CD14-positive monocyte (primary cell): ENCODE data around the gene C9orf78. TPM values are rescaled to one million over a fixed set of nuclear protein-coding genes. Genes with fewer than 3 reads are reported as not detected.
A peak's percentile ranks its signal among the peaks of the same experiment; 100 is the strongest.

Source experiments
- DNase-seq, 3 donors: peaks; one replicate each; pipeline ENCODE4 v3.0.0-alpha.2; 2011 to 2022
- H2AFZ ChIP-seq: 2 replicates; pipeline ENCODE4 v1.6.0; 2012; ENCODE audit warnings: mild to moderate bottlenecking, low read depth, low read length, inconsistent platforms; ENCODE audit not compliant: insufficient read depth, poor library complexity, severe bottlenecking
- H3K27ac ChIP-seq, 2 donors: 1 replicate in 1 of 2; 2 replicates in 1 of 2; pipeline ENCODE4 v1.5.1; 2012 to 2013; ENCODE audit warnings: low read length in 2 of 2, control low read depth in 1 of 2, inconsistent platforms in 1 of 2, low read depth in 1 of 2, mild to moderate bottlenecking in 1 of 2
- H3K27me3 ChIP-seq, 2 donors: one replicate each; pipeline versions ENCODE4 v1.6.0 to v1.6.1; 2011 to 2013; ENCODE audit warnings: low read length in 2 of 2; ENCODE audit not compliant: control insufficient read depth in 2 of 2, insufficient read depth in 2 of 2
- H3K36me3 ChIP-seq, 2 donors: replicated peaks in 1 of 2; 1 replicate in 1 of 2; 2 replicates in 1 of 2; pipeline versions ENCODE4 v1.5.1 to v1.6.1; 2012 to 2013; ENCODE audit warnings: low read length in 2 of 2, control low read depth in 1 of 2, inconsistent platforms in 1 of 2, mild to moderate bottlenecking in 1 of 2; ENCODE audit not compliant: insufficient read depth in 2 of 2, control insufficient read depth in 1 of 2
- H3K4me1 ChIP-seq, 2 donors: 1 replicate in 1 of 2; 2 replicates in 1 of 2; pipeline versions ENCODE4 v1.5.1 to v1.6.1; 2012 to 2013; ENCODE audit warnings: low read length in 2 of 2, control low read depth in 1 of 2, inconsistent platforms in 1 of 2, mild to moderate bottlenecking in 1 of 2, moderate library complexity in 1 of 2; ENCODE audit not compliant: insufficient read depth in 2 of 2, control insufficient read depth in 1 of 2
- H3K4me2 ChIP-seq: replicated peaks from 2 replicates; pipeline ENCODE3; 2012; ENCODE audit warnings: low read length, moderate library complexity, mild to moderate bottlenecking; ENCODE audit not compliant: poor library complexity, severe bottlenecking; ENCODE audit errors: extremely low read depth
- H3K4me3 ChIP-seq, 3 experiments: fragments of 200-600 bp in 1 of 3; sonication (generic) in 1 of 3; replicated peaks in 1 of 3; 1 replicate in 2 of 3; 2 replicates in 1 of 3; pipeline ENCODE4 v1.5.1; 2011 to 2013; ENCODE audit warnings: low read length in 3 of 3, mild to moderate bottlenecking in 3 of 3, control low read depth in 2 of 3, low read depth in 2 of 3, inconsistent platforms in 1 of 3, moderate library complexity in 1 of 3
- H3K79me2 ChIP-seq: 2 replicates; pipeline ENCODE4 v1.6.0; 2012; ENCODE audit warnings: mild to moderate bottlenecking, control low read depth, inconsistent platforms, low read length, moderate library complexity; ENCODE audit not compliant: insufficient read depth
- H3K9ac ChIP-seq: 2 replicates; pipeline ENCODE4 v1.6.0; 2017; ENCODE audit warnings: low read length, mild to moderate bottlenecking; ENCODE audit not compliant: insufficient read depth, poor library complexity, severe bottlenecking
- H3K9me3 ChIP-seq, 2 donors: replicated peaks in 1 of 2; 1 replicate in 1 of 2; 2 replicates in 1 of 2; pipeline versions ENCODE4 v1.5.1 to v1.6.1; 2012 to 2013; ENCODE audit warnings: low read length in 2 of 2, control low read depth in 1 of 2; ENCODE audit not compliant: control insufficient read depth in 1 of 2, insufficient read depth in 1 of 2
- H4K20me1 ChIP-seq: 2 replicates; pipeline ENCODE4 v1.6.0; 2012; ENCODE audit warnings: mild to moderate bottlenecking, low read length, control low read depth, moderate library complexity; ENCODE audit not compliant: insufficient read depth
- H3K27ac Mint-ChIP-seq, 7 donors: one replicate each; pipeline ENCODE4 v1.8.0; 2020; ENCODE audit warnings: mild to moderate bottlenecking in 7 of 7, mixed read lengths in 7 of 7, moderate library complexity in 6 of 7, inconsistent platforms in 2 of 7
- H3K27me3 Mint-ChIP-seq, 3 donors: one replicate each; pipeline ENCODE4 v1.8.0; 2021 to 2022; ENCODE audit warnings: low read depth in 3 of 3, mild to moderate bottlenecking in 3 of 3, mixed read lengths in 3 of 3, moderate library complexity in 3 of 3, inconsistent platforms in 1 of 3
- H3K36me3 Mint-ChIP-seq, 2 donors: one replicate each; pipeline ENCODE4 v1.8.0; 2020; ENCODE audit warnings: mixed read lengths in 2 of 2, inconsistent platforms in 1 of 2, mild to moderate bottlenecking in 1 of 2
- H3K4me1 Mint-ChIP-seq: one replicate; pipeline ENCODE4 v1.8.0; 2020; ENCODE audit warnings: mild to moderate bottlenecking, mixed read lengths
- H3K4me3 Mint-ChIP-seq, 2 donors: one replicate each; pipeline ENCODE4 v1.8.0; 2020; ENCODE audit warnings: mild to moderate bottlenecking in 2 of 2, mixed read lengths in 2 of 2, moderate library complexity in 1 of 2
- H3K9me3 Mint-ChIP-seq, 7 donors: one replicate each; pipeline ENCODE4 v1.8.0; 2020 to 2022; ENCODE audit warnings: mixed read lengths in 7 of 7, mild to moderate bottlenecking in 6 of 7, moderate library complexity in 6 of 7, inconsistent platforms in 2 of 7
- CTCF ChIP-seq: fragments of 200-600 bp; IDR thresholded peaks from one replicate; pipeline ENCODE4 v1.8.0; 2022; ENCODE audit warnings: antibody characterized with exemption, mild to moderate bottlenecking
- WGBS: methylation state at CpG from one replicate; pipeline ENCODE4 v1.1.5; 2013; ENCODE audit warnings: missing lambda C conversion rate; ENCODE audit not compliant: insufficient coverage; 5-methylcytosine and 5-hydroxymethylcytosine counted together
- intact Hi-C, 2 donors: fragments of 100-400 bp; cut with micrococcal nuclease; formaldehyde crosslinking; loops; one replicate each; pipeline versions ENCODE4 v1.15.0 to v1.15.1; 2023
- polyA plus RNA-seq, 3 donors: library from polyadenylated mRNA; depleted of rRNA in 1 of 3; unstranded in 2 of 3; stranded (reverse) in 1 of 3; fragments of 300-500 nt in 2 of 3; fragments of >200 nt in 1 of 3; fragmentation: Illumina TruSeq in 2 of 3; gene quantifications; 1 replicate in 2 of 3; 2 replicates in 1 of 3; pipeline ENCODE4 v1.2.3, GENCODE V29; 2012 to 2021

Gene C9orf78
- polyA plus RNA-seq, 3 donors, result 53.3 to 82.4 (median 65.5) TPM

DNA sequence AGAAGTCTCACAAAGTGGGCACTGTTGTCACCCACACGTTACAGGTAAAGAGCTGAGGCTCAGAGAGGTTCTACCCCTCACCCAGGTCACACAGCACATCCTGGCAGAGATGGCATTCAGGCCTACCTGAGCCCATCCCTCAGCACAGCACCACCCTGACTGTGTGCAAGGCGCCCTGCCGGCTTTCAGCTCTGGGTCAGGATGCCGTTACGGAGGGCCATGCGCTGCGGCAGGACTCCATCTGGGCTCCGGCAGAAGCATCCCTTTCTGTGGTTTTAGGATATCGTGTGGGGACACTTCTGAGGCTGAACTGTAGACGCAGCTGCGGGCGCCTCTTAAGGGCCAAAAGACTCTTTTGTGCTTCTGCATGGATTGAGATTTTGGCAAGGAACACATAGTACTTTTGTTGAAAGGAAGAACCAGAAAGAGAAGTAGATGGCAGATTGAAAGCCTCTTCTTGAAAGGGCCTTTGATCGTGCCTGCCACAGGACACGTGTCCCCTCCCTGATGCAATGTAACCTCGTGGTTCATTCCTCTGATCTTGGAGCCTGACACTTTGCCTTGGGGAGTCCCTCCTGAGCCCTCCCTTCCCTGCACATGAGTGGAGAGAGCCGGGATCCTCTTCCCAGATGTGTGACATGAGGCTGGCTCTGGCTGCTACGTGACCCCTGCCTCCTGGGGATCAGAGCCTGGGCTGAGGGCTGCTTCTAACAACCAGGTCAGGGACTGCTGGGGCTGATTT lies 31.5 kb upstream of the C9orf78 start:
- peaks cover 8 to 11% of the 10 kb centered on the region in 2 donors for H3K4me1 ChIP-seq
- Mint-ChIP-seq H3K4me3 (peak overlapping the region in 1 of 2 donors; percentile 21), H3K9me3 (peaks cover 0 to 3% (median 0%) of the 10 kb centered on the region in 7 donors), H3K27ac (peak overlapping the region in 3 of 7 donors; percentile 18 to 50 (median 26)), H3K4me1 (peaks cover 31% of the 10 kb centered on the region), H3K36me3 (peaks cover 38 to 78% of the 10 kb centered on the region in 2 donors), H3K27me3 (peaks cover 0 to 6% (median 0%) of the 10 kb centered on the region in 3 donors)
- H3K79me2 ChIP-seq, result no peaks in the 10 kb centered on the region
- H2AFZ ChIP-seq, result no peak overlapping the region
- 47% methylated on average over 16 of the region's 17 CpGs for WGBS
- no peak overlapping the region for H3K9ac ChIP-seq
- H3K27ac ChIP-seq, result no peak overlapping the region
- peak in 1 of 3 donors; percentile 28 for DNase-seq
- H3K36me3 ChIP-seq, result peaks cover 34 to 45% of the 10 kb centered on the region in 2 donors
- no peak for TF ChIP-seq CTCF
- H3K9me3 ChIP-seq, result no peaks in the 10 kb centered on the region
- intact Hi-C loops, result no loop called here
- no peak overlapping the region for H3K4me3 ChIP-seq
- no peaks in the 10 kb centered on the region for H3K27me3 ChIP-seq
- H3K4me2 ChIP-seq, result no peak overlapping the region
- H4K20me1 ChIP-seq, result no peaks in the 10 kb centered on the region

- Histone ChIP-seq H2AFZ (no peak overlapping the region), H3K36me3 (peaks cover 42 to 52% of the 10 kb centered on the region in 2 donors), H4K20me1 (no peaks in the 10 kb centered on the region), H3K4me2 (no peak overlapping the region), H3K79me2 (no peaks in the 10 kb centered on the region), H3K4me3 (no peak overlapping the region), H3K27me3 (no peaks in the 10 kb centered on the region), H3K4me1 (peaks cover 8 to 11% of the 10 kb centered on the region in 2 donors), H3K9me3 (no peaks in the 10 kb centered on the region), H3K27ac (no peak overlapping the region), H3K9ac (no peak overlapping the region)
- no peak for TF ChIP-seq CTCF
- 74% methylated on average over 6 of the region's 14 CpGs for WGBS
- Mint-ChIP-seq H3K27ac (peak overlapping the region in 2 of 7 donors; percentile 26 to 50), H3K27me3 (peaks cover 0 to 6% (median 0%) of the 10 kb centered on the region in 3 donors), H3K4me1 (peaks cover 31% of the 10 kb centered on the region), H3K4me3 (no peak overlapping the region), H3K36me3 (peaks cover 44 to 84% of the 10 kb centered on the region in 2 donors), H3K9me3 (peaks cover 0 to 3% (median 0%) of the 10 kb centered on the region in 7 donors)
- DNase-seq, result no peak
- intact Hi-C loops, result no loop called here
Measured at GRCh38 chr9:129865668-129866320, 30.7 kb upstream of the C9orf78 start.
